OCI-LY3 (cell line): ENCODE measurements around the gene SEPTIN2.

Source experiments
- H2AFZ ChIP-seq: fragments of 200-600, 300-600 bp; shearing (Covaris generic); 2 replicates; pipeline ENCODE4 v1.6.0; 2014; ENCODE audit warnings: antibody characterized with exemption, low read depth, low read length
- H3K27ac ChIP-seq: fragments of 200-600, 300-600 bp; sonication (generic); 2 replicates; pipeline ENCODE4 v1.5.1; 2014; ENCODE audit warnings: mild to moderate bottlenecking, low read length, moderate library complexity, mixed read lengths
- H3K27me3 ChIP-seq: fragments of 200-600, 300-600 bp; sonication (generic); 2 replicates; pipeline ENCODE4 v1.6.1; 2014; ENCODE audit warnings: low read depth, low read length, mixed read lengths
- H3K36me3 ChIP-seq: fragments of 200-600, 300-600 bp; sonication (generic); replicated peaks from 2 replicates; pipeline ENCODE3; 2014; ENCODE audit warnings: low read depth, low read length, mixed read lengths
- H3K4me1 ChIP-seq: fragments of 300-600, 200-600 bp; sonication (generic); 2 replicates; pipeline ENCODE4 v1.6.1; 2014; ENCODE audit warnings: low read length, mixed read lengths
- H3K4me2 ChIP-seq: fragments of 200-600, 300-600 bp; sonication (generic); 2 replicates; pipeline ENCODE4 v1.6.1; 2014; ENCODE audit warnings: low read length, mixed read lengths
- H3K4me3 ChIP-seq: fragments of 300-600, 200-600 bp; sonication (generic); 2 replicates; pipeline ENCODE4 v1.5.1; 2014; ENCODE audit warnings: antibody characterized with exemption, mild to moderate bottlenecking, low read length, moderate library complexity
- H3K79me2 ChIP-seq: fragments of 300-600, 200-600 bp; shearing (Covaris generic); 2 replicates; pipeline ENCODE4 v1.6.1; 2014; ENCODE audit warnings: mild to moderate bottlenecking, low read length, mixed read lengths
- H3K9ac ChIP-seq: fragments of 300-600, 200-600 bp; shearing (Covaris generic); 2 replicates; pipeline ENCODE4 v1.6.0; 2014; ENCODE audit warnings: mild to moderate bottlenecking, low read length, moderate library complexity
- H3K9me3 ChIP-seq: fragments of 200-600, 300-600 bp; shearing (Covaris generic); 2 replicates; pipeline ENCODE4 v1.6.1; 2014; ENCODE audit warnings: low read length, mixed read lengths; ENCODE audit not compliant: insufficient read depth
- H4K20me1 ChIP-seq: fragments of 200-600, 300-600 bp; sonication (generic); 2 replicates; pipeline ENCODE4 v1.6.1; 2016; ENCODE audit warnings: low read length, mixed read lengths; ENCODE audit not compliant: insufficient read depth
- CTCF ChIP-seq: fragments of 200-600, 300-600 bp; sonication (generic); IDR thresholded peaks from 2 replicates; pipeline ENCODE4 v1.5.1; 2014; ENCODE audit warnings: antibody characterized with exemption, low read length, low read depth
- EZH2phosphoT487 ChIP-seq: fragments of 200-600 bp; shearing (Covaris generic); IDR thresholded peaks from 2 replicates; pipeline ENCODE4 v1.6.1; 2018; ENCODE audit warnings: antibody characterized with exemption, mixed run types, low read depth

The SEPTIN2 gene

GRCh38 chr2:241282555-241282954 is 33.2 kb upstream of the SEPTIN2 start:
- Histone ChIP-seq H3K36me3 (peaks cover 4% of the 10 kb centered on the region), H3K27ac (no peak overlapping the region)

DNA sequence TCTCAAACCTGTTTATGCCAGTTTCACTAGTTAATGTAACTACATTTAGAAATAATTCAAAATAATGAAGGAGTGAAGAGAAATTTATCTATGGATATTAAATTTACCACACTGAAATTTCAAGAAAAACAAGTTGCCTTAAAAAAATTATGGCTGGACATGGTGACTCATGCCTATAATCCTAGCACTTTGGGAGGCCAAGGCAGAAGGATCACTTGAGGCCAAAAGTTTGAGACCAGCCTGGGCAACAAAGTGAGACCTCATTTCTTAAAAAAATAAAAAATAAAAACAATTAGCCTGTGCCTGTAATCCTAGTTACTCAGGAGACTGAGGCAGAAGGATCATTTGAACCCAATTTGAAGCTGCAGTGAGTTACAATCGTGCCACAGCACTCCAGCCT is 30.1 kb upstream of the SEPTIN2 start:
- peaks cover 51% of the 10 kb centered on the region for H3K79me2 ChIP-seq
- no peak for TF ChIP-seq CTCF
- TF ChIP-seq EZH2phosphoT487 = no peak
- no peak overlapping the region for H3K9ac ChIP-seq
- H2AFZ ChIP-seq = no peak overlapping the region
- no peaks in the 10 kb centered on the region for H3K9me3 ChIP-seq
- H3K4me2 ChIP-seq = no peak overlapping the region
- H3K36me3 ChIP-seq = no peaks in the 10 kb centered on the region
- H3K27ac ChIP-seq = no peak overlapping the region
- peaks cover under 1% of the 10 kb centered on the region; the same call in 1 of the 2 replicates for H3K4me1 ChIP-seq
- peaks cover 28% of the 10 kb centered on the region for H4K20me1 ChIP-seq
- H3K4me3 ChIP-seq = no peak overlapping the region
- no peaks in the 10 kb centered on the region for H3K27me3 ChIP-seq

More at GRCh38 chr2:241282555-241282954, 33.2 kb upstream of the SEPTIN2 start:
- H3K4me1 ChIP-seq = peaks cover 4% of the 10 kb centered on the region; the same call in 1 of the 2 replicates
- H3K9ac ChIP-seq = no peak overlapping the region
- TF ChIP-seq CTCF (no peak), EZH2phosphoT487 (no peak)
- H2AFZ ChIP-seq = no peak overlapping the region
- H3K27me3 ChIP-seq = no peaks in the 10 kb centered on the region
- no peak overlapping the region for H3K4me3 ChIP-seq
- no peaks in the 10 kb centered on the region for H3K9me3 ChIP-seq
- H4K20me1 ChIP-seq = 0 out of 2 replicates have a peak, but pooled peaks cover 15% of the 10 kb centered on the region
- H3K79me2 ChIP-seq = peaks cover 44% of the 10 kb centered on the region
- H3K4me2 ChIP-seq = no peak overlapping the region

DNA sequence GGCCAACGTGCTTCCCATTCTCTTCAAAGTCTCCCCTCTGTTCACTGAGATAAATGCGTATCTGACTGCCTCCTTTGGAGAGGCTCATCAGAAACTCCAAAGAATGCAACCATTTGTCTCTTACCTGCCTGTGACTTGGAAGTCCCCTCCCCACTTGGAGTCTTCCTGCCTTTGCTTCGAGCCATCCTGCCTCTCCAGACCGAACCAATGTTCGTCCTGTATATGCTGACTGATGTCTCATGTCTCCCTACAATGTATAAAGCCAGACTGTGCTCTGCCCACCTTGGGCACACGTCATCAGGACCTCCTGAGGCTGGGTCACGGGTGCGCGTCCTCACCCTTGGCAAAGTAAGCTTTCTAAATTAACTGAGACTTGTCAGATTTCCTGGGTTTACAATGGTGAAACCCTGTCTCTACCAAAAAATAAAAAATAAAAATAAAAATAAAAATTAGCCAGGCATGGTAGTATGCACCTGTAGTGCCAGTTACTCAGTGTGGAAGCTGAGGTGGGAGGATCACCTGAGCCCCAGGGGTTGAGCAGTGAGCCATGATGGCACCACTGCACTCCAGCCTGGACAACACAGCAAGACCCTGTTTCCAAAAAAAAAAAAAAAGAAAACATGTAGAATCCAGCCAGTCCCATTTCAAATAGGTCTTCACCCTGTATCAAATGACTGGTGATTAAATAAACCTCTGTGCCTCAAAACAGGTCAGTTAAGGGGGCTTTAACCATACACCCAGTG is 29.2 kb upstream of the SEPTIN2 start:
- Histone ChIP-seq H3K9me3 (no peaks in the 10 kb centered on the region), H3K9ac (no peak overlapping the region), H3K36me3 (no peaks in the 10 kb centered on the region), H3K79me2 (peaks cover 58% of the 10 kb centered on the region), H3K27ac (no peak overlapping the region), H4K20me1 (peaks cover 38% of the 10 kb centered on the region), H3K4me2 (no peak overlapping the region), H3K4me3 (no peak overlapping the region), H2AFZ (no peak overlapping the region), H3K4me1 (no peaks in the 10 kb centered on the region), H3K27me3 (no peaks in the 10 kb centered on the region)
- TF ChIP-seq CTCF (no peak), EZH2phosphoT487 (no peak)

- Histone ChIP-seq H3K4me3 (no peak overlapping the region), H3K27ac (no peak overlapping the region), H3K27me3 (no peaks in the 10 kb centered on the region), H3K79me2 (peaks cover 76% of the 10 kb centered on the region), H2AFZ (no peak overlapping the region), H3K36me3 (no peaks in the 10 kb centered on the region), H4K20me1 (peaks cover 43% of the 10 kb centered on the region), H3K9ac (no peak overlapping the region), H3K9me3 (no peaks in the 10 kb centered on the region), H3K4me2 (no peak overlapping the region), H3K4me1 (no peaks in the 10 kb centered on the region)
- no peak for TF ChIP-seq CTCF
- no peak for TF ChIP-seq EZH2phosphoT487
Observed at GRCh38 chr2:241288324-241288888, 27.3 kb upstream of the SEPTIN2 start.
